ENCODE measurements around the gene MPG.

GRCh38 chr16:35678-36305 lies 42.2 kb upstream of the MPG start:
- TF ChIP-seq POLR2A (IDR thresholded peaks at IDR 0.05) (no peak), EP300 (IDR thresholded peaks at IDR 0.05) (no peak)
- TF ChIP-seq, protein P1, sequence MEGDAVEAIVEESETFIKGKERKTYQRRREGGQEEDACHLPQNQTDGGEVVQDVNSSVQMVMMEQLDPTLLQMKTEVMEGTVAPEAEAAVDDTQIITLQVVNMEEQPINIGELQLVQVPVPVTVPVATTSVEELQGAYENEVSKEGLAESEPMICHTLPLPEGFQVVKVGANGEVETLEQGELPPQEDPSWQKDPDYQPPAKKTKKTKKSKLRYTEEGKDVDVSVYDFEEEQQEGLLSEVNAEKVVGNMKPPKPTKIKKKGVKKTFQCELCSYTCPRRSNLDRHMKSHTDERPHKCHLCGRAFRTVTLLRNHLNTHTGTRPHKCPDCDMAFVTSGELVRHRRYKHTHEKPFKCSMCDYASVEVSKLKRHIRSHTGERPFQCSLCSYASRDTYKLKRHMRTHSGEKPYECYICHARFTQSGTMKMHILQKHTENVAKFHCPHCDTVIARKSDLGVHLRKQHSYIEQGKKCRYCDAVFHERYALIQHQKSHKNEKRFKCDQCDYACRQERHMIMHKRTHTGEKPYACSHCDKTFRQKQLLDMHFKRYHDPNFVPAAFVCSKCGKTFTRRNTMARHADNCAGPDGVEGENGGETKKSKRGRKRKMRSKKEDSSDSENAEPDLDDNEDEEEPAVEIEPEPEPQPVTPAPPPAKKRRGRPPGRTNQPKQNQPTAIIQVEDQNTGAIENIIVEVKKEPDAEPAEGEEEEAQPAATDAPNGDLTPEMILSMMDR (IDR thresholded peaks at IDR 0.05): no peak
